Anterior cingulate cortex (tissue), 58 donors: ENCODE results near the gene M6PR.
"Not testable (repeated sequence)": the region's sequence is repeated elsewhere in the genome, so short reads cannot be mapped to it uniquely, and the experiment has no call there.

Experiments
- DNase-seq, 58 donors: peaks; one replicate each; lab custom pipeline; 2025; lab: John Stamatoyannopoulos, UW

Gene M6PR

DNA sequence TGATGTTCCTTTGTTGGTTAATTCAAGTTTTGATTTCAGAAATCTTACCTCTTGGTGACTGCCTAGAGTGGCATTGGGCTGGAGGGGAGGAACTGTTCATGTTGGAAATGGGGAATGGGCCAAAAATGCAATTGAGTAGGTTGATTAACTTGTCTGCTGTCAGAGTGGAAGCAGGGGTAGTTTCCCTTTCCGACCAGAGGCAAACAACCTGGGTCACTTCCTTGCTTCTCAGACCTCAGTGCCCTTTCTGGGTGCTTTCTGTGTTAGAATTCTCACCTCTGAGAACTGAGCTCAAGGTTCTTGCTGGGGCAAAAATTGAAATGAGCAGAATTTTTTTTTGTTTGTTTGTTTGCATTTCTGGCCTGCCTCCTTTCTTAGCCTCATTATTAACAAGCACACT lies 2.3 kb upstream of the M6PR start:
- no peak for DNase-seq

DNA sequence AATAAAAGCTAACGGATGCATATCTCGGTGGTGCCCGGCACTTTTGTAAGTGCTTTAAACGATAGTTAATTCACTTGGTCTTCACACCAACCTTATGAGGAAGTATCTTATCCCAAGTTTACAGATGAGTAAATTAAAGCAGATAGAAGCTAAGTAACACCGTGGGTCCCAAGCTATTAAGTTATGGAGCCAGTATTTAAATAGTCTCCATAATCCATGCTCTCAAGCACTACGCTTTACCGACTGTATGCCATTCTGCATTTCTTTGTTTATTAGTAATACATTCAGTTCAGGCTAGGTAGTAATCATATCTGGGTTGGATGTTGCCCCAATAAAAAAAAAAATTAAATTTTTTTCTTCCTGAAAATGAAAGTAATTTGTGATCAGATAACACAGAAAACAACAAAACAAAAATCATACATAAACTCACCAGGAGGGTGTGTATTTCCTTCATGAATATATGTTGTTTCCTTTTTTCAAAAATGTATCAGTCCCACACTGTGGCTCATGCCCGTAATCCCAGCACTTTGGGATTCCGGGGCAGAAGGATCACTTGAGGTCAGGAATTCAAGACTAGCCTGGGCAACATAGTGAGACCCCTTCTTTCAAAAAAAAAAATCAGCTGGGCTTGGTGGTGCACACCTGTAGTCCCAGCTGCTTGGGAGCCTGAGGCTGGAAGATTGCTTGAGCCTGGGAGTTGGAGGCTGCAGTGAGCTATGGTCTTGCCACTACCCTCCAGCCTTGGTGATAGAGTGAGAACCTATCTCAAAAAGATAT lies 1.4 kb upstream of the M6PR start:
- DNase-seq = no peak

DNA sequence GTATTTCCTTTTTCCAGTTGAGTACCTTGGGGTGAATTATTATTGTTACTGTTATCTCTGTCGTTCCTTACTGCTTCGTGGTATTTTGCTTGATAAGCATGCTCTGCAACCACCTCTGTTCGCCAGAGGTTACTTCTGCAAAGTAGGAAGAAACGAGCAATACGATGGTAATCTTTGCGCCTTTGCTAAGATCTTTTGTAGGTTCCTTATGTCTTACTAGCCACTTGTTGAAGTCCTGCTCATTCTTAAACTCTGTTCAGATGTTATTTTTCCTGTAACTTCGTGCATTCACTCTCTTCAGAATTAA lies 729 bp upstream of the M6PR start:
- DNase-seq = no peak

DNA sequence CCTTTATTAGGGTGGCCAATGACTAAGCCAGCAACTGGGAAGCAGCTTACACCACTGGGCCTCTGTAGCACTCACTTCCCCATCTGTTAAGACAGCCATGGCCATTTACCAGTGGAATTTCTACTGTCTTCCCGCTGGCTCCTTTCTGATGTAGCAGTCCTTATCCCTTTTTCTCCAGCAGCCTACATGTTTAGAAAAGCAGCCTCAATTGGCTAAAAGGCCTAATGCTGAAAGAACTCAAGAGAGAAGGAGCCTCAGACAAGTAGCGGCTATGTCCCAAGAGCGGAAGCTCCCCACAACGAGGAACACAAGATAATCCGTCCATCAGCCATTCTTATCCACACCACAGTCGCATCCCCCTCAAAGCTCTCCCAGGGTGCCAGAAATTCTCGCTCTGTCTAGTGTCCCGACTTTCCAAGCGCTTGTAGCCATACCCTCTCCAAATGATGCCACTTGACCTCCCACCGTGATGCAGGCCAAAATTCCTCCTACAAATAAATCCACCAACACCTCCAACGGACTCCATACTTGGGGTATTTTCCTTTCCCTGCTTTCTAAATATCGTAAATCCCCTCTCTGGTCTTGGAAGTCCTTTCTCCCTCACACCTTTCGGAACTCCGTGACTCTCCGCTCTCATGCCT lies 624 bp downstream of the M6PR start:
- DNase-seq = peak in 21 of 58 donors; percentile 2 to 59 (median 32)

DNA sequence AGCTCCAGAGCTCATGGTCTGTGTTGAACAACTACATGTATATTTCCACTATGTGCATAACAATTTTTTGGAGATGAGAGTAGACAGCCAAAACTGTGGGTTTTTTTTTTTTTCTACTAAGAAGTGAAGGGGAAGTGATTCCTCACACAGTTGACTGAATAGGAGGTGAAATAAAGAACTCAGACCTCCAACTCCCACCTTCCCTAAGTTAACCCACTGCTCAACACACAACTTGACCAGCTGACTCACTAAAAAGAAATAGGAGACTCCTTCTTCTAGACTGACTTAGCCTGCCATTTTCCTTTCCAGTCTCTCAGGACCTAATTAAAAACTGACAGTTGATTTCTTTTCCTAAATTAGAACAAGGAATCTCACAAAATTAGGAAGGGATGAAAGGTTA lies 1.7 kb downstream of the M6PR start:
- no peak for DNase-seq

DNA sequence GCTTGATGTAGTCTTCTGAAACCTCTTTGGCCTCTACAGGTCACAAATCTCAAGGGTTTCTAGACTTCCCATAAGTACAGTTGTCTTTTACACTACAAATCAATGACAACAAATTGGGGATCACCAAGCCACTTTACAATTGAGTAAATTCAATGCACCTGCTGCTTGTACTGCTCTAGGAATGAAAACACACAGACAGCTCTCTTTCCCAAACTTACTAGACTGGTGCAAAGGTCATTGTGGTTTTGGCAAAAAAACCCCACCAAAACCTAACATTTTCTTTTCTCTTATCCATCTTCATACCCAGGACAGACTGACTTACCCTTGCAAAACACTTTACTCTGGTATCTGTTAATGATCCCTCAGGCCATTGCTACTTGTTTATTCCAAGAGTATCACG lies 2.7 kb downstream of the M6PR start:
- DNase-seq = no peak

DNA sequence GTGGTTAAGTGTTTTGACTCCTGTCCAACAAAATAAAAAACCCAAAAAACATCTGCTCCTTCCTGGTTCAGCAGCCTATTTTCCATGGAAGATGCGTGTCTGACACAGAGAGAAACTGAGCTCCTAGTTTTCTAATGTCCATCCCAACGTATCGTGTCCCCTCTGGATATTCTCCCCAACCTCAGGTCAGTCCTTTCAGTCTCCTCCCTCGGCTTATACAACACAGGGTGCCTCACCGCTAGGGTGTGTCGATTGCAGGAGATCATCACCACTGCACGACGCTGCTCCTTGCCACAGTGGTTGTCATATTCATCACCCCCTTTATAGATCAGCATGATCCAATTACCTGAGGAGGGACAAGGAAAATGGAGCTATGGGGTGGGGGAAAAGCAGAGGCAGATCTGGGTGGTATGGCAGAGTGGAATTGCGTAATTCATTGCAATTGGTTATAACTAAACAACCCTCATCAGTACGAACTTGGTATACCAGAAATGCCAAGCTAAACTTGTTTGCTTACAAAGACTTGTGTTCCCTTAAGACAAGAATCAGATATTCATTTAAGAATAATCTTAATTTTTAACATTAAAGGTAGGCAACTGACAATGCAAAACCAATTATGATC lies 5.8 kb downstream of the M6PR start:
- no peak for DNase-seq

DNA sequence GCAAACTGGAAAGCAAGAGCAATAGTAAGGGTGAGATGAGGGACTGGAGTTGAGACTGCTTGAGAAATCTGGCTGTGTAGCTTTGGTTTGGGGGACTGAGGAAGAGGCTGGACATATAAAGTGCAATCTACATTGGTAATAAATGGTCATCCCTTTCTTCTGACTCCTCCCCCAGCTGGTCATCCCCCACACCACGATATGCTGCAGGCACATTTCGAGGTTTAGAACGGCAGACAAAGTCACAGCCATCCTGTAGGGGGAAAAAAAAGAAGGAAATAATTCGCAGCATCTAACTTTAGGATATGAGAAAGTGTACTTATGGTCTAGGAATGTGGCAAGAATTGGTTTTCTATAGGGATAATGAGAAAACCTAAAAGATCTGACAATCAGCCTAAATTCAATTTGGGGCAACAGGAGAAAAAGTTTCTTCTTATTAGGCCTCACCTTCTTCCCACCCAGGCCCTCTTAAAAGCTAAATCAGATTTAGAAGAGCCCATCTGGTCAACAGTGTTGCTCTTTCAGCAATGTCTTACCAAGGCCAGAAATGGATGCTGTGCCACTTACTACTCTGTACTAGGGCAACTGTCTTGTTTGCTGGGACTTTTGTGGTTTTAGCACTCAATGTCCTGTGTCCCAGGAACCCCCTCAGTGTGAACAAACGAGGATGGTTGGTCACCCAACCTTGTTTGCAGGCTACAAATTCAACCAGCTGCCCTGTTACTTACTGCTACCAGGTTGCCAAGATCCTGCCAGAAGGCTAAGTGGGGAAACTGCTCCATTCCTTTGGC lies 7.6 kb downstream of the M6PR start:
- no peak for DNase-seq

DNA sequence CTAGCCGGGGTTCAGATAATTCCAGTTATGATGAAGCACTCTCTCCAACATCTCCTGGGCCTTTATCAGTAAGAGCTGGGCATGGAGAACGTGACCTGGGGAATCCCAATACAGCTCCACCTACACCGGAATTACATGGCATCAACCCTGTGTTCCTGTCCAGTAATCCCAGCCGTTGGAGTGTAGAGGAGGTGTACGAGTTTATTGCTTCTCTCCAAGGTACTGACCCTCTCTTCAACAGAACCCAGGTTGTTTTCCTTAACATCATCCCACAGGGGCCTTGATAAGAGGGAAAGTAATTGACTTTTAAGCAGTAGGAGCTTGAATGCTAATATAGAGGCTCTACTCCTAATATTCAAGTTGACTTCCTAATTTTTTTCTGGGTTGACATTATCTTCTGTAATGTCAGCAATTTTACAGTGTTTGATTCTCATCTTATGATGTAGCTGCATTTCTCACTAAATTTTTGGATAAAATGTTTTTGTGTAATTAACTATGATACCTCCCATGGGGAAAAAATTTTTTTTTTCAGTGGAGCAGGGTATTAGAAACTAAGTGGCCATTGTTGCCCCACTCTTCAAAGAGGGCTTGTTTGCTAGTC lies 11.5 kb downstream of the M6PR start:
- DNase-seq = not testable (repeated sequence)

DNA sequence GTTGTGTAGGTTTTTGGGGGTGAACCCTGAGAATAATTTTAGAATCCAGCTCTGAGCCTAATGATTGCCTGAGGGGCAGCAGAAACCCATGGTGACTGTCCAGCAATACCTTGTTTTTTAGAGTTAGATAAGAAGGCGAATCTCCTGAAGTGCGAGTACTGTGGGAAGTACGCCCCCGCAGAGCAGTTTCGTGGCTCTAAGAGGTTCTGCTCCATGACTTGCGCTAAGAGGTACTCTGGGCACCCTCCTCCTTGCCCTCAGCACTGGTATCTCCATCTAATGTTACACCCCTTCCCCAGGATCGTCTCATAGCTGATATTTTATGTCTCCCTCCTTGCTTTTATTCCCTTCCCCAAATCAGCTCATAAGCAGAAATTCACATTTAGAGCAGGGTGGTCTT lies 12.7 kb downstream of the M6PR start:
- DNase-seq = no peak

DNA sequence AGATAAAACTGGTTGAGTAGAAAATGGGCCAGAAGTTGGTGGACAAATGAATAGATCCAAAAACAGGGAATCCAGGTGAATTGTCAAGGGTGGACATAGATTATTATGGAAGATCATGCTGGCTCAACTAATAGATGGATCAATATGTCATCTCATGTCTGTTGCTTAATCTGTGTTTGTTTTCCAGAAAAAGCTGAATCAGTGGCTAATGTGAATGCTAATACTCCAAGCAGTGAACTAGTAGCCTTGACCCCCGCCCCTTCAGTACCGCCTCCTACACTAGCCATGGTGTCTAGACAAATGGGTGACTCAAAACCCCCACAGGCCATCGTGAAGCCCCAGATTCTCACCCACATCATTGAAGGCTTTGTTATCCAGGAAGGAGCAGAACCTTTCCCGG lies 15.4 kb downstream of the M6PR start:
- DNase-seq = not testable (repeated sequence)

DNA sequence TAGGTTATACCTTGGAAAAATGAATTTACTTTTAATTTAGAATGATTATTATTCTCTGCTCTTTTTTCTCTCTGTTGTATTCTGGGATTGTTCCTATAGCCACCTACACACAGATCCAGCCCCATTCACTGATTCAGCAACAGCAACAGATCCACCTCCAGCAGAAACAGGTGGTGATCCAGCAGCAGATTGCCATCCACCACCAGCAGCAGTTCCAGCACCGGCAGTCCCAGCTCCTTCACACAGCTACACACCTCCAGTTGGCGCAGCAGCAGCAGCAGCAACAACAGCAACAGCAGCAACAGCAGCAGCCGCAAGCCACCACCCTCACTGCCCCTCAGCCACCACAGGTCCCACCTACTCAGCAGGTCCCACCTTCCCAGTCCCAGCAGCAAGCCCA lies 17.0 kb downstream of the M6PR start:
- DNase-seq = peak in 2 of 58 donors; percentile 3 to 5

DNA sequence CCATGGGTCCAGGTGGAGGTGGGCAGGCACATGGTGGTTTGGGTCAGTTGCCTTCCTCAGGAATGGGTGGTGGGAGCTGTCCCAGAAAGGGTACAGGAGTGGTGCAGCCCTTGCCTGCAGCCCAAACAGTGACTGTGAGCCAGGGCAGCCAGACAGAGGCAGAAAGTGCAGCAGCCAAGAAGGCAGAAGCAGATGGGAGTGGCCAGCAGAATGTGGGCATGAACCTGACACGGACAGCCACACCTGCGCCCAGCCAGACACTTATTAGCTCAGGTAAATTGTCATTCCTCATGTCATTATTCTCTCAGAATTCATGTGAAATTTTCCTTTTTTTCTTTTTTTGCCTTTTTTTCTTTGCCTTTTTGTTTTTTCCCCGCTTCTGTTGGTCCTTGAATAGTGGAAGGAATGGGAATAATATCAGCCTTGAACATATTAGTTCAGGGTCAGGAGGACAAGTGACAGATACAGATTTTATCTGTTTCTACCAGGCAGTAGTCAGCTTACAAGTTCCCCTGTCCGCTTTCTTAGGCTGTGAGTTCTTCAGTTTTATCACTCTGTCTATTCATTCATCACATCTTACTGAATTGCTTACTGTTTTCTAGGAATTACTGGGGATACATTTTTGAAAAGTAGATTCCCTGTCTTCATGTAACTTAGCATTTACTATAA lies 18.7 kb downstream of the M6PR start:
- DNase-seq = not testable (repeated sequence)

DNA sequence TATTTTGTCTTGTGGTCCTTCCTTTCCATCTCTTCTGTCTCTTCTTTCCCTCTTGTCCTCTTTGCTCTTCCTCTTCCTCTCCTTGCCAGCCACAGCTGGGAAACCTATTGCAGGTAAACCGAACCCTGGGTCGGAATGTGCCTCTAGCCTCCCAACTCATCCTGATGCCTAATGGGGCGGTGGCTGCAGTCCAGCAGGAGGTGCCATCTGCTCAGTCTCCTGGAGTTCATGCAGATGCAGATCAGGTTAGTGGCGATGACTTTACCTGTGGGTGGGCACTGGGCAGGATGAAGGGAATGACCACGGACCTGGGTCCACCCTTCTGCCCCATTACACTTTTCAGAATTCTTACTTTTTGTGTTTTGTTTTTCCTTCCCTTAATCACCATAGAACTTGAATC lies 26.9 kb downstream of the M6PR start:
- DNase-seq = no peak

DNA sequence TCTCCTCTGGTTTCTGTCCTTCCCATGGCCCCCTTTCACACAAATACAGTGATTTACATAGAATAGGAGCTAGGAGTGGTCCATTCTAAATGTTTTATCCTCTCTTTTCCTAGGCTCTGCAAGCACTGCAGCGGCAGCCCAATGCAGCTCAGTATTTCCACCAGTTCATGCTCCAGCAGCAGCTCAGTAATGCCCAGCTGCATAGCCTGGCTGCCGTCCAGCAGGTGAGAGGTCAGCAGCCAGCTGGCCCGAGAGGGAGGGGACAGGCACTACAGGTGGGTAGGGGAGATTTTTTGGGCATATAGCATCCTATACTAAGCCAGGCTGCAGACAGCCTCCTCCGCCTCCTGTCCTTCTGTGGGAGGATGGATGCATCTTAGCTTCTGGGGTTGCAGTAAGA lies 29.8 kb downstream of the M6PR start:
- not testable (repeated sequence) for DNase-seq

DNA sequence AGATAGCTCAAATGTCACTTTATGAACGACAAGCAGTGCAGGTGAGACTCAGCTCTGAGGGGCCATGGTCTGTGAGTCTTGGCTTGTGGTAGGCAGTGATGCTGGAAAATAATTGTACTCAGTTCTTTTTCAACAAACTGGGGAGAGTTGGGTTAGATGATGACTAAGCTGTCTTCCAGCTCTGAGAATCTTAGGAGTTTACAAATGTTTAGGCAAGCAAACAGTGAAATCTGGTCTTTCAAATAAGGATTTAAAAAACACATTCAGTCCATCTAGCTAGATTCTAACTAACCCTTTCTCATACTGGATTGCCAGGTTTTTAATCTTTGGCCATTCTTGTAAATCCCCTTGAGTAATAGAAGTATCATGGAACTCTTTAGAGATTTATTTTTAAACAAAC lies 31.7 kb downstream of the M6PR start:
- no peak for DNase-seq

DNA sequence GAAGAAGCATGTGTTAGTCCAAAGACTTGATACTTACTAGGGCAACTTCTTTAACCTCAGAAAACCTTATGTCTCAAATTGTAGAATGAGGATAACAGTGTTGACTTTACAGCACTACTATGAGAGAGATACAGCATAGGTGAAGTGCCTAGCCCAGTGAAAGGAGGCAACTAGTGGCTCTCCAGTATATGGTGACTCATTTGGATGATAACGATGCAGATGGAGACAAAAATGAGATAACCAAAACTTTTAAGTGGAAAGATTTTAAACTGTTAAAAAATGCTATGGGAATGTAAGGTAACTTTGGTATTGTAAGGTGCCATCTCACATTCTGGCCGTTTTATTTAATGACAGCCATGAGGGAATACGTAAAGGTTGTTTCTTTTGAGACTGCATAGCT lies 32.4 kb downstream of the M6PR start:
- no peak for DNase-seq

DNA sequence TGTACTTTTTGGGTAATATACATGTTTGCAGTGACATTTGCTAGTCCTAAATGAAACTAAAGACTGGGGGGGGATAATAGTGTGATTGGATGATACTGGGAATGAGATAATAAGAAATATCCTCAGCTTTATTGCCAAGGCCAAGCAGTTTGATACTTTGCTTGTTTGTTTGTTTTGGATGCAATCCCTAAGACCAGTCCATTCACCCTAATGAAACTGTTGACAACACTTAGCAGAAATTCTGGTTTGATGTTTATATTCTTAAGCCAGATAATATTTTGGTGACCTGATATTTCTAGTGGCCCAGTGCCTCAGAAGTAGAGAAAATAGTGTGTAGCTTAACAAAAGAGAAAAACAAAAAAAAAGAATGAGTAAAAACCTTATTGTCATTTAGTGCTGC lies 33.3 kb downstream of the M6PR start:
- no peak for DNase-seq

DNA sequence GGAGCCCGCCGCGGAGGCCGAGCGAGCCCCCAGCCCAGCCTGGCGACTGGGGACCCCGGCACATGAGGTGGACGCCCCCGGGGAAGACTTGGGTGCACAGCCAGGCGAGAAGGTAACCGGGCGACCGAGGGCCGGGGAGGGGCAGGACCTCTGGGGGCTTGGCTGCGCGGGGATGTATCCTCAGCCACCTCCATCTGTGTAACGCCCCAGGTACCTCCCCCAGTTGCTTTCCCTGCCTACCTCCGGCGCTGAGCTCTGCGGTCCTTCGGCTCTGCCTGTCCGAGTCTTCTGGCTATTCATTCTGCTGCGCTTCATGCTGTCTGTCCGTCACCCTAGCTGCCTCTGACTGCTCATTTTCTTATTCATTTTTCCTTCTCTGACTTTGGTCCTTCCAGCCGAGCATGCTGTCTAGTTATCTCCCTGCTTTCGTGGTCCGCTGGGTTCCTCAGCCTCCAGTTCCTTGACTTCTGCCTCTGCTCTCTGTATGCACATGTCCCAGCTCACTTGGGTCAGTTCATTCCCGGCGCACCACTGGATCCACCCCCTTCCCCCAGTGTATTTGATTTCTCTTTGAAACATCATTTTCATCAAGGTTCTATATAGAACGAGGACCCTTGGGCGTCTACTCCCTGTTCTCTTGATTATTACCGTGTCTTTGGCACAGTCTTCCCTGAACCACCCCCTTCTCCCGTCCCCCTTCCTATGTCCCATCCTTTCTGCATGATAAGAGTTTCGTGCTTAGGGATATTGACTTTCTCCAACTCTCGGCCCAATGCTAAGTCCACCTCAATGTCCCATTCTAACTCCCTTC lies 34.5 kb downstream of the M6PR start:
- DNase-seq = peak in 45 of 58 donors; percentile 2 to 63 (median 20)
